Naive thymus-derived CD4-positive, alpha-beta T cell (primary cell): ENCODE results near the gene GNAT2. TPM values are rescaled to one million over a fixed set of nuclear protein-coding genes. Genes with fewer than 3 reads are reported as not detected.
"Not testable (repeated sequence)": the region's sequence is repeated elsewhere in the genome, so short reads cannot be mapped to it uniquely, and the experiment has no call there.

Experiments
- ATAC-seq: fragments of 150-1000 bp; cut with Tn5 transposase; 2 replicates; pipeline ENCODE4 v1.10.0; 2021; ENCODE audit warnings: mild to moderate bottlenecking, moderate library complexity
- CTCF ChIA-PET: fragments of 350-600 bp; sonication (Branson Sonifier 250); formaldehyde crosslinking; loops from one replicate; lab custom pipeline; 2021; ENCODE audit warnings: antibody characterized with exemption; lab: Charles Lee
- POLR2A ChIA-PET: fragments of 350-600 bp; sonication (Branson Sonifier 250); formaldehyde crosslinking; loops from one replicate; lab custom pipeline; 2021; ENCODE audit warnings: antibody characterized with exemption, inconsistent platforms; lab: Charles Lee
- DNase-seq, 9 donors: peaks; one replicate each; pipeline versions ENCODE4 v3.0.0 to v3.0.0-alpha.2; 2020 to 2022; ENCODE audit warnings: mixed read lengths in 1 of 9
- H3K27ac ChIP-seq: one replicate; pipeline ENCODE4 v1.7.0; 2013; ENCODE audit warnings: mild to moderate bottlenecking, low read depth, low read length, moderate library complexity
- H3K27me3 ChIP-seq, 2 donors: one replicate each; pipeline ENCODE4 v1.7.0; 2013; ENCODE audit warnings: low read length in 2 of 2, mild to moderate bottlenecking in 2 of 2, moderate library complexity in 2 of 2; ENCODE audit not compliant: control insufficient read depth in 2 of 2, insufficient read depth in 2 of 2
- H3K36me3 ChIP-seq, 3 experiments: 1 replicate in 2 of 3; 2 replicates in 1 of 3; pipeline ENCODE4 v1.7.0; 2013; ENCODE audit warnings: low read length in 3 of 3, mild to moderate bottlenecking in 3 of 3, moderate library complexity in 1 of 3; ENCODE audit not compliant: insufficient read depth in 3 of 3, control insufficient read depth in 2 of 3
- H3K4me1 ChIP-seq, 2 donors: one replicate each; pipeline ENCODE4 v1.7.0; 2013; ENCODE audit warnings: low read length in 2 of 2, mild to moderate bottlenecking in 2 of 2, moderate library complexity in 1 of 2; ENCODE audit not compliant: control insufficient read depth in 2 of 2, insufficient read depth in 2 of 2
- H3K4me3 ChIP-seq: 2 replicates; pipeline ENCODE4 v1.7.0; 2013; ENCODE audit warnings: mild to moderate bottlenecking, low read length
- H3K9me3 ChIP-seq, 3 experiments: 1 replicate in 2 of 3; 2 replicates in 1 of 3; pipeline ENCODE4 v1.7.0; 2013; ENCODE audit warnings: low read length in 3 of 3; ENCODE audit not compliant: control insufficient read depth in 2 of 3
- H3K27ac Mint-ChIP-seq, 9 donors: one replicate each; pipeline ENCODE4 v1.8.0; 2020 to 2022; ENCODE audit warnings: mixed read lengths in 9 of 9, mild to moderate bottlenecking in 8 of 9, moderate library complexity in 5 of 9, inconsistent platforms in 2 of 9
- H3K27me3 Mint-ChIP-seq, 5 donors: one replicate each; pipeline ENCODE4 v1.8.0; 2021 to 2022; ENCODE audit warnings: mixed read lengths in 5 of 5, mild to moderate bottlenecking in 1 of 5
- H3K36me3 Mint-ChIP-seq, 5 donors: one replicate each; pipeline ENCODE4 v1.8.0; 2020 to 2022; ENCODE audit warnings: mixed read lengths in 5 of 5, mild to moderate bottlenecking in 3 of 5, inconsistent platforms in 1 of 5
- H3K4me1 Mint-ChIP-seq, 7 donors: one replicate each; pipeline ENCODE4 v1.8.0; 2020 to 2022; ENCODE audit warnings: mixed read lengths in 7 of 7, mild to moderate bottlenecking in 3 of 7, inconsistent platforms in 1 of 7
- H3K4me3 Mint-ChIP-seq, 10 donors: one replicate each; pipeline ENCODE4 v1.8.0; 2020 to 2022; ENCODE audit warnings: mild to moderate bottlenecking in 10 of 10, mixed read lengths in 10 of 10, moderate library complexity in 6 of 10, inconsistent platforms in 2 of 10
- H3K9me3 Mint-ChIP-seq, 11 donors: one replicate each; pipeline ENCODE4 v1.8.0; 2020 to 2022; ENCODE audit warnings: mixed read lengths in 11 of 11, mild to moderate bottlenecking in 4 of 11, inconsistent platforms in 1 of 11, moderate library complexity in 1 of 11
- intact Hi-C, 2 donors: fragments of 100-400 bp; cut with micrococcal nuclease; formaldehyde crosslinking; loops; one replicate each; pipeline ENCODE4 v1.15.1; 2023
- polyA plus RNA-seq, 2 donors: library from polyadenylated mRNA; unstranded; fragments of 300-500 nt; fragmentation: Illumina TruSeq; gene quantifications; one replicate each; pipeline ENCODE4 v1.2.3, GENCODE V29; 2021
- total RNA-seq, 6 experiments: library from RNA in 5 of 6; stranded (reverse) in 5 of 6; gene quantifications; 1 replicate in 5 of 6; 2 replicates in 1 of 6; pipeline ENCODE4 v1.2.3 and lab custom pipeline; 2021 to 2026

The GNAT2 gene
- total and polyA plus RNA-seq, 7 experiments from 2014 or later = 0.39 TPM; not detected in 6

DNA sequence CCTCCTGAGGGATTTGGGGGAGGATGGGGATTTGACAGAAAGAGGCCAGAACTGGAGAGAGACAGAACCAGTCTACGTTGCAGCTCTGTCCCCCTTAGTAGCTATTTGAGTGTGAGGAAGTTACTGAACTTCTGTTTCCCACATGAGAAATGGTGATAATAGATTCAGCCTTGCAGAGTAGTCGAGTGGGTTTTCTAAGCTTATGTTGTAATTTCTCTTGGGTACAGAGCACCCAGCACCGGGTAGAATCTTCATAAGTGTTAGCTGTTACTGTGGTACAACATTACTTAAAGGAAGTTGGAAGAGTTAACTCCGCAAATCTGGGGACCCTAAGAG, 41.2 kb upstream of the GNAT2 start:
- H3K36me3 Mint-ChIP-seq = peaks cover 0 to 10% (median 0%) of the 10 kb centered on the region in 5 donors
- intact Hi-C loops = not testable (repeated sequence)

DNA sequence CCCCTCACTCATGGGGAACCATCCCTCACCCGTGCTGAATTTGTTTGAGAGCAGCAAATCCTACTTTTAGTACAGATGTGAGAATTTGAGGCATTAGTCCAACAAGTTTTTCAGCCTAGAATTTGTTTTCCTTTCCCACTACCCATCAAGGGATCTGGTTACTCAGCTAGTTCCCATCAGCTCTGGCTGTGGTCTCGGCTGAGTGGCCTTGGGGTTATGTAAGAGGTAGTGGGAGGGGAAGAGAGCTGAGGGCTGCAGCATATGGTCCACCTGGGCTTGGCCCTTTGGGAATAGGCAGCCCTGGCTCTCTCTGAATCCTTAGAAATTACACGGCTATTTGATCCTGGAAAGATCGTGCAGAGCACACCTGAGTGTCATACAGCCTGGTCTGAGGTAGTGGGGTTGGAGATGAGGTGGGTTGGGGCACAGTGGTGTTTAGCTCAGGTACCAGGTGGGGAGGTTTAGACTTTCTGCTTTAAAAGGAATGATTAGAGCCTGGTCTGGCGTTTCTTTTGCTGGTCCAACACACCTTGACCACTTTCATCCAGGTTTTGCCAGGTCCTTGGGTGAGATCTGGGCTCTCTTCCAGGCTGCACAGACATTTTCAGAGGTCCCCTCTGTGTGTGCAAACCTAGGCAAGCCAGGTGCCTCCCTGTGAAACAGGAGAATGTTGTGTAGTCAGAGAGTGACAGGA, 40.7 kb upstream of the GNAT2 start:
- Histone ChIP-seq H3K36me3 (peaks cover 0 to 5% (median 0%) of the 10 kb centered on the region in 3 experiments), H3K4me3 (no peak overlapping the region), H3K4me1 (peaks cover 5 to 9% of the 10 kb centered on the region in 2 donors), H3K27ac (no peak overlapping the region), H3K9me3 (no peaks in the 10 kb centered on the region), H3K27me3 (no peaks in the 10 kb centered on the region)
- H3K36me3 Mint-ChIP-seq = peaks cover 0 to 8% (median 0%) of the 10 kb centered on the region in 5 donors
- CTCF ChIA-PET = no interaction called here
- ATAC-seq (no peak), DNase-seq (no peak)
- peaks cover 7 to 27% (median 21%) of the 10 kb centered on the region in 7 donors for H3K4me1 Mint-ChIP-seq
- H3K4me3 Mint-ChIP-seq = no peak overlapping the region
- H3K27me3 Mint-ChIP-seq = no peaks in the 10 kb centered on the region
- intact Hi-C loops = no loop called here
- POLR2A ChIA-PET = interaction anchor here (1.0 to 1.1 kb wide), 2 partner anchors 10 to 11 kb away, joined by 3 read pairs; no protein-coding TSS in a partner anchor
- peak overlapping the region in 2 of 9 donors; percentile 32 to 76 for H3K27ac Mint-ChIP-seq
- no peaks in the 10 kb centered on the region for H3K9me3 Mint-ChIP-seq

More for the DNA sequence above, 41.2 kb upstream of the GNAT2 start:
- CTCF ChIA-PET, H3K27ac ChIP-seq, DNase-seq, H3K36me3 ChIP-seq, H3K4me1 ChIP-seq, H3K27me3 ChIP-seq, H3K4me3 ChIP-seq, H3K27me3 Mint-ChIP-seq, ATAC-seq, H3K9me3 ChIP-seq, H3K4me3 Mint-ChIP-seq, H3K9me3 Mint-ChIP-seq: not testable (repeated sequence)
- POLR2A ChIA-PET = interaction anchor here (1.1 kb wide), 1 partner anchor 10 kb away, joined by 3 read pairs; no protein-coding TSS in a partner anchor
- Mint-ChIP-seq H3K4me1 (peaks cover 2 to 22% (median 16%) of the 10 kb centered on the region in 7 donors), H3K27ac (peak overlapping the region in 1 of 9 donors; percentile 32)

DNA sequence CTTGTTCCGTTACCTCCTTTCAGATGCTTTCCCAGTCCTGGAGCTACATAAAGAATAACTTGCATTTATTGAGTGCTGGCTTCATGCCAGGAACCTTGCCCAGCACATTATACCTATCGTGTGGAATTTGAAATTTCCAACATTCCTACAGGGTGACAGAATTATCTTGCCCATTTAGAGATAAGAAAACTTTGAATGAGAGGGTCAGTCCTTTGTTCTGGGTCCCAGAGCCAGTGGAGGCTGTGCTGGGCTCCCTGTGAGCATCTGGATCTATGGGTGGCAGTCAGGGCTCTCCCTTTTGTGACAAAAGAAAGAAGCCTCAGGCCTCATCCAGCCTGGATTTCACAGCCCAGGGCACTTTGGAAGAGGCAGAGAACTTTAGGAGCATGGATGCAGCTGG, 39.7 kb upstream of the GNAT2 start:
- POLR2A ChIA-PET = interaction anchor here (1.0 kb wide), 1 partner anchor 9 kb away, joined by 3 read pairs; no protein-coding TSS in a partner anchor
- H3K9me3 Mint-ChIP-seq = no peaks in the 10 kb centered on the region
- Histone ChIP-seq H3K27ac (no peak overlapping the region), H3K4me3 (no peak overlapping the region), H3K9me3 (no peaks in the 10 kb centered on the region), H3K27me3 (no peaks in the 10 kb centered on the region), H3K4me1 (peaks cover 6 to 9% of the 10 kb centered on the region in 2 donors), H3K36me3 (peaks cover 0 to 5% (median 0%) of the 10 kb centered on the region in 3 experiments)
- no peak for ATAC-seq
- H3K4me1 Mint-ChIP-seq = peaks cover 10 to 32% (median 26%) of the 10 kb centered on the region in 7 donors
- peaks cover 0 to 2% (median 0%) of the 10 kb centered on the region in 5 donors for H3K27me3 Mint-ChIP-seq
- intact Hi-C loops = no loop called here
- no peak for DNase-seq
- H3K36me3 Mint-ChIP-seq = peaks cover 0 to 6% (median 0%) of the 10 kb centered on the region in 5 donors
- CTCF ChIA-PET = no interaction called here
- H3K4me3 Mint-ChIP-seq = peak overlapping the region in 1 of 10 donors; percentile 29
- H3K27ac Mint-ChIP-seq = no peak overlapping the region

DNA sequence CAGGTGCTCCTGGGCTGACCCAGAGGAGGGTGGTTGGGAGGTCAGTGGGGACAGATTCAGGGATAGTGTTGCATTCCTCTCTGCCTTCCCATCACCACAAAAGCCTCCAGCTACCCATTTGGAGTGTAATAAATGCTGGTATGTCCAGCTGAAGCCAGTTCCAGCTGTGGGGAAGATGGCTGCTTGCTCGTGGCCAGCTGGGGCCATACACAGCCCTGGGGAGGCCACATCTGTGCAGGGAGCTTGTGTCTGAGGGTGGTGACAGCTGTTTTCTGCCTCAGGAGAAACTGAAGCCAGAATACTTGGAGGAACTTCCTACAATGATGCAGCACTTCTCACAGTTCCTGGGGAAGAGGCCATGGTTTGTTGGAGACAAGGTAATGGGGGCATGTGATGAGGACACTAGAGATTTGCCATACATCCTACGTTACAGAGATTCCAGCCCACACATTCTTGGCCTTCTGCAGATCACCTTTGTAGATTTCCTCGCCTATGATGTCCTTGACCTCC, 39.2 kb upstream of the GNAT2 start:
- peak overlapping the region in 1 of 9 donors; percentile 65 for H3K27ac Mint-ChIP-seq
- peaks cover 10 to 33% (median 26%) of the 10 kb centered on the region in 7 donors for H3K4me1 Mint-ChIP-seq
- peaks cover 0 to 5% (median 0%) of the 10 kb centered on the region in 3 experiments for H3K36me3 ChIP-seq
- DNase-seq (no peak), ATAC-seq (no peak)
- no peak overlapping the region for H3K4me3 ChIP-seq
- no peaks in the 10 kb centered on the region for H3K27me3 ChIP-seq
- H3K9me3 Mint-ChIP-seq = no peaks in the 10 kb centered on the region
- intact Hi-C loops = no loop called here
- ChIA-PET POLR2A (interaction anchor here (0.6 kb wide), 1 partner anchor 20 kb away, joined by 3 read pairs; no protein-coding TSS in a partner anchor), CTCF (interaction anchor here (5.2 kb wide), 1 partner anchor 16 kb away, joined by 41 read pairs; no protein-coding TSS in a partner anchor)
- H3K4me3 Mint-ChIP-seq = peak overlapping the region in 4 of 10 donors; percentile 18 to 67 (median 44)
- H3K27me3 Mint-ChIP-seq = peaks cover 0 to 5% (median 0%) of the 10 kb centered on the region in 5 donors
- H3K9me3 ChIP-seq = no peaks in the 10 kb centered on the region
- H3K4me1 ChIP-seq = peaks cover 6 to 9% of the 10 kb centered on the region in 2 donors
- H3K27ac ChIP-seq = no peak overlapping the region
- H3K36me3 Mint-ChIP-seq = peaks cover 0 to 6% (median 0%) of the 10 kb centered on the region in 5 donors

DNA sequence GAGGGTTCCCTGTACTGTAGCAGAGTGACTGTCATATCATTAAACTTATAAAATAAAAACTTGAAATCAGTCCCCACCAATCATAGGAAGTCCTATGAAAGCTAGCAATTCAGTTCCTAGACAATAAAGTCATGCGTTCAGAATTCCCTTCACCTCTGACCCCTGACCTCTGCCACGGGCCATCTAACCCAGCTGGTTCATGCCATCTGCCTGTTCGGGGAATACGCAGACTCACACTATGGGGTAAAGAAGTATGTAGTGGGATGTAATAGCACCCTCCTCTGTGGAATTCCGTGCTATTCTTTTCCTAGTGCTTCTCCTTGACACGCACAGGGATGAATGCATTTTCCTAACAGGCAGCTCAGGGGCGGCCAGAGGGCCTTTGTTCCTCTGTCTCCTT, 38.6 kb upstream of the GNAT2 start:
- DNase-seq = no peak
- H3K27ac Mint-ChIP-seq = peak overlapping the region in 3 of 9 donors; percentile 17 to 65 (median 42)
- Histone ChIP-seq H3K36me3 (peaks cover 0 to 5% (median 0%) of the 10 kb centered on the region in 3 experiments), H3K27me3 (no peaks in the 10 kb centered on the region), H3K4me3 (no peak overlapping the region), H3K9me3 (no peaks in the 10 kb centered on the region), H3K4me1 (peaks cover 6 to 9% of the 10 kb centered on the region in 2 donors), H3K27ac (no peak overlapping the region)
- CTCF ChIA-PET = interaction anchor here (5.2 kb wide), 1 partner anchor 16 kb away, joined by 41 read pairs; no protein-coding TSS in a partner anchor
- intact Hi-C loops = no loop called here
- POLR2A ChIA-PET = interaction anchor here (0.6 kb wide), 1 partner anchor 20 kb away, joined by 3 read pairs; no protein-coding TSS in a partner anchor
- H3K4me1 Mint-ChIP-seq = peaks cover 10 to 36% (median 26%) of the 10 kb centered on the region in 7 donors
- peak overlapping the region in 9 of 10 donors; percentile 25 to 94 (median 60) for H3K4me3 Mint-ChIP-seq
- H3K36me3 Mint-ChIP-seq = peaks cover 0 to 6% (median 0%) of the 10 kb centered on the region in 5 donors
- ATAC-seq = no peak
- no peaks in the 10 kb centered on the region for H3K9me3 Mint-ChIP-seq
- H3K27me3 Mint-ChIP-seq = peaks cover 0 to 11% (median 0%) of the 10 kb centered on the region in 5 donors

DNA sequence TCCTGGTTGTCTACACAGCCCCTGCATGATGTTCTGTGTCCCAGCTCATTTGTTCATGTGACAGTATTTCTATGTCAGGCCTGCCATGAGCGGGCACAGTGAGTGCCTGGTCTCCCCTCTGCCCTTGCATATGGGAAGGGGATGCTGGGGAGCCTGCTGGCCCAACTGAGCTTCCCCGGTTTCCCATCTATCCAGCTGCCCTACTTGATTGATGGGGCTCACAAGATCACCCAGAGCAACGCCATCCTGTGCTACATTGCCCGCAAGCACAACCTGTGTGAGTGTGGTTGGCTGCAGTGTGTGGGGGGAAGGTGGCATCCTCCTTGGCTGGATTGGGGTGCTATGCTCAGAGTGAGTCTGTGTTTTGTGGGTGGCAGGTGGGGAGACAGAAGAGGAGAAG, 38.0 kb upstream of the GNAT2 start:
- CTCF ChIA-PET = interaction anchor here (5.2 kb wide), 1 partner anchor 15 kb away, joined by 41 read pairs; no protein-coding TSS in a partner anchor
- H3K9me3 Mint-ChIP-seq = no peaks in the 10 kb centered on the region
- DNase-seq = no peak
- H3K4me3 ChIP-seq = no peak overlapping the region
- H3K27ac ChIP-seq = no peak overlapping the region
- H3K4me1 Mint-ChIP-seq = peaks cover 10 to 36% (median 26%) of the 10 kb centered on the region in 7 donors
- H3K36me3 ChIP-seq = peaks cover 0 to 5% (median 0%) of the 10 kb centered on the region in 3 experiments
- POLR2A ChIA-PET = no interaction called here
- H3K4me1 ChIP-seq = peaks cover 6 to 9% of the 10 kb centered on the region in 2 donors
- H3K9me3 ChIP-seq = no peaks in the 10 kb centered on the region
- H3K36me3 Mint-ChIP-seq = peaks cover 0 to 6% (median 0%) of the 10 kb centered on the region in 5 donors
- peak overlapping the region in 4 of 9 donors; percentile 36 to 60 (median 46) for H3K27ac Mint-ChIP-seq
- ATAC-seq = no peak
- H3K27me3 Mint-ChIP-seq = peaks cover 0 to 15% (median 0%) of the 10 kb centered on the region in 5 donors
- H3K27me3 ChIP-seq = no peaks in the 10 kb centered on the region
- H3K4me3 Mint-ChIP-seq = peak overlapping the region in 9 of 10 donors; percentile 42 to 96 (median 83)
- intact Hi-C loops = no loop called here
